ENCODE measurements around the gene SHB.

The SHB gene

GRCh38 chr9:37953206-37953774 is 115.7 kb downstream of the SHB start:
- no peak for DNase-seq (ENCODE audit: low read depth, low spot score)

DNA sequence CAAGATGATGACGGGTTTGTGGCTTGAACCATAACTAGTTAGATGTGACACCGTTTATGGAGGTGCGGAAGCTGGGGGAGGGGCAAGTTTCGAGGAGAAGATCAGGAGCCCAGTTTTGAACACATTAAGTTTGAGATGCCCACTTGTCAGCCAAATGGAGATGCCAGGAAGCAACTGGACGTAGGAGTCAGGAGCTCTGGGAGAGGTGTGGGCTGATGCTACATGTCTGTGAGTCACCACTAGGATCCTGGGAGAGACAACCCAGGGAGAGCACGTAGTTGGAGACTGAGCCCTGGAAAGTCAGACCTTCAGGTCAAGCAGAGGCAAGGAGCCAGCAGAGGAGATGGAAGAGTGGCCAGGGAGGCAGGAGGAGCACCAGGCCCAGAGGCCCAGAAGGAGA is 116.3 kb downstream of the SHB start:
- DNase-seq (ENCODE audit: low read depth, low spot score) = no peak

GRCh38 chr9:37951671-37952449 is 117.2 kb downstream of the SHB start:
- DNase-seq (ENCODE audit: low read depth, low spot score) = no peak

- no peak for DNase-seq (ENCODE audit: low read depth, low spot score)
Measured at GRCh38 chr9:37950561-37950960, 118.5 kb downstream of the SHB start.

DNA sequence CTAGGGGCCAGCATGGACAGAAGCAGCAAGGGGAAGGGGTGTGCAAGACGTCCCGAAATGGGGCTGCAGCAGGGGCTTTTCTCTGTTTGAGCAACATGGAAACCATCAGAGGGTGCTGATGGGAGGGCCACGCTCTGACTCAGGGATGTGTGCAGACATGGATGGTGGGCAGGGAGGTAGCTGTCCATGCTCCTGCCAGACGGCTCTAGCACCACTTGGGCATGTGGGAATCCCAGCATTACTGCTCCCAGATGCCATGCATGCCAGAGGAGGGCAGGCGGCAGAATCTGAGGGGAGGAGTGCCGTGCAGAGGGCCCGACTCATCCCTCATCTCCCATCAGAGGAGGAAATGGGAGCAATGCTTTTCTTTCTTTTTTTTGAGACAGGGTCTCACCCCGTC is 119.5 kb downstream of the SHB start:
- no peak for DNase-seq (ENCODE audit: low read depth, low spot score)

GRCh38 chr9:37948417-37948980 is 120.5 kb downstream of the SHB start:
- no peak for DNase-seq (ENCODE audit: low read depth, low spot score)

- DNase-seq (ENCODE audit: low read depth, low spot score) = no peak
Measured at GRCh38 chr9:37947977-37948376, 121.0 kb downstream of the SHB start.

DNA sequence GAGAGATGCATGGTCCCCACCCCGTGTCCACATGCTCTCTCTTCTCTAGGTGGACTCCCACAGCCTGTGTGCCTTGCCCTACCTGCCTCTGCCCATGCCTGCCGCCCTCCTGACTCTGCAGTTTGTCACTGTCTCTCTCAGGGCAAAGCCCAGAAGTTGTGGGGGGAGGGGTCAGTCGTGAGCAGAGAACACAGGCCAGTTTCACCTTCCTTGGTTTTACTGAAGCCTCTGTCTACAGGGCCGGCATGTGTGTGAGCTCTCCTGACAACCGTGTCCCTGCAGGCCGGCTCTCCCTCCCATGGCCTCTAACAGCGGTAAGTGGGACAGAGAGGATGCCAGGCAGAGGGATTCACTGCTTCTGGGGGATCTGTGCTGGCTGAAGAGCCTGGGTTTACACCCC is 121.6 kb downstream of the SHB start:
- DNase-seq (ENCODE audit: low read depth, low spot score) = no peak

DNA sequence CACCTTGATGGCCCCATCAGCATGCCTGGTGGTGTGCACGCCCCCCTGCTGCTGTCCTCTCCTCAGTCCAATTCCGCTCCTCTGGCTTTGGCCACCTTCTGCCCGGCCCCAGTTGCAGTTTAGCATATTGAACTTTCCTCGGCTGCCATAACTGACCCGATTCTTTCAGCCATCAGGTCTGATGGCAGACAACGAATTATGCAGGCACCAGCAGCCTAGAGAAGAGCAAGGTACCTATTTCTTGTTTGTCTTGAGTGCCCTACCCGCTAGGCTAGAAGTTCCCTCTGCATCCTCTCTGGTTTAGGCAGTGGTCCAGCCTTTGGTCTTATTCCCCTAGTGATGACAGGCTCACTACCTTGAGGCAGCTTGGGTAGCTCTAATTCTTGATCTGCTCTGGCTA is 122.1 kb downstream of the SHB start:
- DNase-seq (ENCODE audit: low read depth, low spot score) = no peak

- no peak for DNase-seq (ENCODE audit: low read depth, low spot score)
Measured at GRCh38 chr9:37946041-37946440, 123.0 kb downstream of the SHB start.

GRCh38 chr9:37944671-37945481 is 124.2 kb downstream of the SHB start:
- DNase-seq (ENCODE audit: low read depth, low spot score) = no peak

GRCh38 chr9:37944266-37944650 is 124.8 kb downstream of the SHB start:
- DNase-seq (ENCODE audit: low read depth, low spot score) = no peak

GRCh38 chr9:37943345-37944265 is 125.4 kb downstream of the SHB start:
- no peak for DNase-seq (ENCODE audit: low read depth, low spot score)

DNA sequence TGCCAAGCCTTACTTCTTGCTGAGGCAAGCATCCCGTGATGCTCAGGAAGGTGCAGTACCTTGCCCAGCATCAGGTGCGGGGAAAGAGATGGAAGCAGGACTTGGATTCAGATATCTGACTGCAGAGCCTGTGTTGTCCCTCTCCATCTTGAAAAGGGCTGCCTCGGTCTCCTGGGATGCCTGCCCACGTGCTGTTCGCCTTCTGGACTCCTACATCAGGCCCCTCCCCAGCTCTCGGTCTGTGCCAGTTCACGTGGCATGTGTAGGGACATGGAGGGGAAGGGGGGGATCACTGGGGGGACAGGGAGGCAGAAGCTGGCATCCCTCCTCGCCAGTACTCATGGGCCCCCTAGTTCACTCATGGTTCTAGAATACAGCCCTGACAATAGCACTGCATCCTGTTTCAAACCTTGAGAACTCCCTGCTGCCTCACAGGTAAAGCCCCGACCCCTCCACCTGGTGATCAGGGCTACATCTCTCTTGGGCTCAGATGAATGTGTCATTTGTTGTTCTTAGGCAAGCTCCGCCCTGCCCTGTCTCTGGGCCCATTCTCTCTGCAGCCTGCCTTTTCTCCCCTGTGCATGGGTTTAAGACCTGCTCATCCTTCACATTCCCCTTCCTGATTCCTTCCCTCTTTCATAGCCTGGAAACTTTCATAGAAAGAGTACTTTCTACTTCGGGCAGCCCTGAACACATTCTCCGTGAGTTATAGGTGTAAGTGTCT is 126.2 kb downstream of the SHB start:
- no peak for DNase-seq (ENCODE audit: low read depth, low spot score)

GRCh38 chr9:37941253-37941652 is 127.8 kb downstream of the SHB start:
- no peak for DNase-seq (ENCODE audit: low read depth, low spot score)

- no peak for DNase-seq (ENCODE audit: low read depth, low spot score)
Measured at GRCh38 chr9:37939575-37940095, 129.4 kb downstream of the SHB start.

- no peak for DNase-seq (ENCODE audit: low read depth, low spot score)
Measured at GRCh38 chr9:37938121-37938891, 130.7 kb downstream of the SHB start.

- DNase-seq (ENCODE audit: low read depth, low spot score) = no peak
Measured at GRCh38 chr9:37937366-37937765, 131.7 kb downstream of the SHB start.

- DNase-seq (ENCODE audit: low read depth, low spot score) = no peak
Measured at GRCh38 chr9:37936965-37937364, 132.1 kb downstream of the SHB start.

- DNase-seq (ENCODE audit: low read depth, low spot score) = no peak
Measured at GRCh38 chr9:37936376-37936775, 132.7 kb downstream of the SHB start.
